Measurements from ENCODE around the gene HSD11B2.

GRCh38 chr16:67397812-67398545, 32.9 kb upstream of the HSD11B2 start:
- TF ChIP-seq FOXA1 (IDR thresholded peaks at IDR 0.05) (no peak), PKNOX1 (IDR thresholded peaks at IDR 0.05) (no peak), ZNF384 (IDR thresholded peaks at IDR 0.05) (no peak), SUZ12 (IDR thresholded peaks at IDR 0.05) (no peak), FOXM1 (IDR thresholded peaks at IDR 0.05; ENCODE audit: borderline replicate concordance) (no peak), LEF1 (IDR thresholded peaks at IDR 0.05; ENCODE audit: borderline replicate concordance) (no peak), HDGF (IDR thresholded peaks at IDR 0.05; ENCODE audit: borderline replicate concordance) (no peak), FOXK2 (IDR thresholded peaks at IDR 0.05) (no peak), NFRKB (IDR thresholded peaks at IDR 0.05) (no peak), BHLHE40 (IDR thresholded peaks at IDR 0.05; ENCODE audit: borderline replicate concordance) (no peak), SP1 (IDR thresholded peaks at IDR 0.05) (no peak)

All from HEK293T (cell line).